ENCODE data around the gene MEGF11.

Gene MEGF11

GRCh38 chr15:66214246-66214645 is 39.3 kb downstream of the MEGF11 start:
- DNase-seq: no peak

- no peak for DNase-seq
Measured at GRCh38 chr15:66212563-66212921, 41.0 kb downstream of the MEGF11 start.

GRCh38 chr15:66211670-66212562 is 41.6 kb downstream of the MEGF11 start:
- no peak for DNase-seq

GRCh38 chr15:66210684-66211083 is 42.9 kb downstream of the MEGF11 start:
- DNase-seq: no peak

GRCh38 chr15:66198757-66199156 is 54.8 kb downstream of the MEGF11 start:
- DNase-seq: no peak

GRCh38 chr15:66196602-66197001 is 56.9 kb downstream of the MEGF11 start:
- DNase-seq: peak; percentile 18

GRCh38 chr15:66195621-66196230 is 57.8 kb downstream of the MEGF11 start:
- DNase-seq: no peak

- no peak for DNase-seq
Measured at GRCh38 chr15:66193066-66193465, 60.5 kb downstream of the MEGF11 start.

- DNase-seq: no peak
Measured at GRCh38 chr15:66190746-66191145, 62.8 kb downstream of the MEGF11 start.

GRCh38 chr15:66189291-66189690 is 64.3 kb downstream of the MEGF11 start:
- no peak for DNase-seq

GRCh38 chr15:66188464-66188863 is 65.1 kb downstream of the MEGF11 start:
- no peak for DNase-seq

GRCh38 chr15:66187271-66187670 is 66.3 kb downstream of the MEGF11 start:
- DNase-seq: no peak

GRCh38 chr15:66186049-66186825 is 67.3 kb downstream of the MEGF11 start:
- no peak for DNase-seq

GRCh38 chr15:66184936-66185790 is 68.4 kb downstream of the MEGF11 start:
- no peak for DNase-seq

GRCh38 chr15:66184492-66184891 is 69.1 kb downstream of the MEGF11 start:
- DNase-seq: no peak

GRCh38 chr15:66180531-66181097 is 72.9 kb downstream of the MEGF11 start:
- DNase-seq: no peak

GRCh38 chr15:66178531-66178910 is 75.0 kb downstream of the MEGF11 start:
- DNase-seq: no peak

- no peak for DNase-seq
Measured at GRCh38 chr15:66172324-66172980, 81.1 kb downstream of the MEGF11 start.

GRCh38 chr15:66171841-66172240 is 81.7 kb downstream of the MEGF11 start:
- DNase-seq: no peak

GRCh38 chr15:66170716-66171115 is 82.8 kb downstream of the MEGF11 start:
- DNase-seq: no peak

GRCh38 chr15:66170042-66170441 is 83.5 kb downstream of the MEGF11 start:
- DNase-seq: no peak

- no peak for DNase-seq
Measured at GRCh38 chr15:66169625-66170024, 83.9 kb downstream of the MEGF11 start.
